Measurements from ENCODE around the gene TPCN2. TPM values are rescaled to one million over a fixed set of nuclear protein-coding genes. Genes with fewer than 3 reads are reported as not detected.

Gene TPCN2
- polyA plus RNA-seq, 3 donors, result 5.7 to 16.4 (median 8.8) TPM

GRCh38 chr11:69080257-69080995 lies 31.7 kb downstream of the TPCN2 start:
- 65 to 87% (median 65%) methylated on average over 17 of the region's 17 CpGs for WGBS, 3 donors
- H3K27ac ChIP-seq (ENCODE audit: low read depth, low read length), result no peak overlapping the region

- WGBS, 3 donors, result 91 to 95% (median 92%) methylated on average over 23 of the region's 23 CpGs
- H3K27ac ChIP-seq (ENCODE audit: low read depth, low read length), result no peak overlapping the region
These were observed 32.4 kb downstream of the TPCN2 start for GRCh38 chr11:69081180-69081579.

- no peak overlapping the region for H3K27ac ChIP-seq (ENCODE audit: low read depth, low read length)
- 92 to 95% (median 94%) methylated on average over 25 to 28 of the region's 28 CpGs for WGBS, 3 donors
These were observed 35.0 kb downstream of the TPCN2 start for GRCh38 chr11:69083531-69084247.

GRCh38 chr11:69084371-69084770 lies 35.6 kb downstream of the TPCN2 start:
- H3K27ac ChIP-seq (ENCODE audit: low read depth, low read length), result no peak overlapping the region
- WGBS, 3 donors, result 79 to 88% (median 82%) methylated on average over 15 of the region's 15 CpGs

GRCh38 chr11:69085490-69086095 lies 36.9 kb downstream of the TPCN2 start:
- H3K27ac ChIP-seq (ENCODE audit: low read depth, low read length), result no peak overlapping the region
- WGBS, 3 donors, result 88 to 92% (median 90%) methylated on average over 27 of the region's 27 CpGs

- 71 to 78% (median 78%) methylated on average over 28 of the region's 28 CpGs for WGBS, 3 donors
- H3K27ac ChIP-seq (ENCODE audit: low read depth, low read length), result no peak overlapping the region
These were observed 37.7 kb downstream of the TPCN2 start for GRCh38 chr11:69086152-69087132.

- 69 to 77% (median 69%) methylated on average over 11 of the region's 11 CpGs for WGBS, 3 donors
- H3K27ac ChIP-seq (ENCODE audit: low read depth, low read length), result no peak overlapping the region
These were observed 38.4 kb downstream of the TPCN2 start for GRCh38 chr11:69087133-69087524.

- 81 to 84% (median 82%) methylated on average over 14 of the region's 14 CpGs for WGBS, 3 donors
- no peak overlapping the region for H3K27ac ChIP-seq (ENCODE audit: low read depth, low read length)
These were observed 39.1 kb downstream of the TPCN2 start for GRCh38 chr11:69087811-69088210.

GRCh38 chr11:69088676-69089146 lies 40.0 kb downstream of the TPCN2 start:
- no peak overlapping the region for H3K27ac ChIP-seq (ENCODE audit: low read depth, low read length)
- 31 to 42% (median 41%) methylated on average over 11 of the region's 11 CpGs for WGBS, 3 donors

GRCh38 chr11:69089258-69089657 lies 40.5 kb downstream of the TPCN2 start:
- H3K27ac ChIP-seq (ENCODE audit: low read depth, low read length), result no peak overlapping the region
- WGBS, 3 donors, result 40 to 70% (median 60%) methylated on average over 15 of the region's 15 CpGs

- H3K27ac ChIP-seq (ENCODE audit: low read depth, low read length), result no peak overlapping the region
- 95 to 96% (median 96%) methylated on average over 6 of the region's 6 CpGs for WGBS, 3 donors
These were observed 43.0 kb downstream of the TPCN2 start for GRCh38 chr11:69091638-69092165.

- H3K27ac ChIP-seq (ENCODE audit: low read depth, low read length), result no peak overlapping the region
- WGBS, 3 donors, result 92 to 93% (median 92%) methylated on average over 18 of the region's 18 CpGs
These were observed 43.5 kb downstream of the TPCN2 start for GRCh38 chr11:69092263-69092662.

- no peak overlapping the region for H3K27ac ChIP-seq (ENCODE audit: low read depth, low read length)
- WGBS, 3 donors, result 82 to 89% (median 87%) methylated on average over 10 of the region's 10 CpGs
These were observed 44.4 kb downstream of the TPCN2 start for GRCh38 chr11:69093106-69093505.

GRCh38 chr11:69094111-69094914 lies 45.6 kb downstream of the TPCN2 start:
- no peak overlapping the region for H3K27ac ChIP-seq (ENCODE audit: low read depth, low read length)
- 59 to 70% (median 60%) methylated on average over 15 to 16 of the region's 16 CpGs for WGBS, 3 donors

- 67 to 79% (median 74%) methylated on average over 10 of the region's 10 CpGs for WGBS, 3 donors
- no peak overlapping the region for H3K27ac ChIP-seq (ENCODE audit: low read depth, low read length)
These were observed 46.2 kb downstream of the TPCN2 start for GRCh38 chr11:69094915-69095290.

- no peak overlapping the region for H3K27ac ChIP-seq (ENCODE audit: low read depth, low read length)
- 79 to 84% (median 81%) methylated on average over 10 of the region's 10 CpGs for WGBS, 3 donors
These were observed 46.6 kb downstream of the TPCN2 start for GRCh38 chr11:69095300-69095699.

- 89 to 92% (median 89%) methylated on average over 13 of the region's 13 CpGs for WGBS, 3 donors
- H3K27ac ChIP-seq (ENCODE audit: low read depth, low read length), result no peak overlapping the region
These were observed 47.7 kb downstream of the TPCN2 start for GRCh38 chr11:69096473-69096872.

Data from adipose tissue (tissue), 3 donors.